ENCODE results near the gene MBD5. TPM values are rescaled to one million over a fixed set of nuclear protein-coding genes. Genes with fewer than 3 reads are reported as not detected.
A peak's percentile ranks its signal among the peaks of the same experiment; 100 is the strongest.

MBD5 gene
- total RNA-seq, 1 donor from 2014 or later = 42.1 TPM

GRCh38 chr2:148513427-148513826, 492.5 kb downstream of the MBD5 start:
- TF ChIP-seq, protein P1, sequence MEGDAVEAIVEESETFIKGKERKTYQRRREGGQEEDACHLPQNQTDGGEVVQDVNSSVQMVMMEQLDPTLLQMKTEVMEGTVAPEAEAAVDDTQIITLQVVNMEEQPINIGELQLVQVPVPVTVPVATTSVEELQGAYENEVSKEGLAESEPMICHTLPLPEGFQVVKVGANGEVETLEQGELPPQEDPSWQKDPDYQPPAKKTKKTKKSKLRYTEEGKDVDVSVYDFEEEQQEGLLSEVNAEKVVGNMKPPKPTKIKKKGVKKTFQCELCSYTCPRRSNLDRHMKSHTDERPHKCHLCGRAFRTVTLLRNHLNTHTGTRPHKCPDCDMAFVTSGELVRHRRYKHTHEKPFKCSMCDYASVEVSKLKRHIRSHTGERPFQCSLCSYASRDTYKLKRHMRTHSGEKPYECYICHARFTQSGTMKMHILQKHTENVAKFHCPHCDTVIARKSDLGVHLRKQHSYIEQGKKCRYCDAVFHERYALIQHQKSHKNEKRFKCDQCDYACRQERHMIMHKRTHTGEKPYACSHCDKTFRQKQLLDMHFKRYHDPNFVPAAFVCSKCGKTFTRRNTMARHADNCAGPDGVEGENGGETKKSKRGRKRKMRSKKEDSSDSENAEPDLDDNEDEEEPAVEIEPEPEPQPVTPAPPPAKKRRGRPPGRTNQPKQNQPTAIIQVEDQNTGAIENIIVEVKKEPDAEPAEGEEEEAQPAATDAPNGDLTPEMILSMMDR (IDR thresholded peaks at IDR 0.05) = no peak
- H3K36me3 ChIP-seq = no peaks in the 10 kb centered on the region
- no peaks in the 10 kb centered on the region for H3K27me3 ChIP-seq
- DNase-seq (no peak), ATAC-seq (no peak)
- H3K4me1 ChIP-seq = no peaks in the 10 kb centered on the region
- no peaks in the 10 kb centered on the region for H3K9me3 ChIP-seq
- H3K27ac ChIP-seq = no peak overlapping the region
- intact Hi-C loops (cut with DNase I) = no loop called here
- no peak overlapping the region for H3K4me3 ChIP-seq

DNA sequence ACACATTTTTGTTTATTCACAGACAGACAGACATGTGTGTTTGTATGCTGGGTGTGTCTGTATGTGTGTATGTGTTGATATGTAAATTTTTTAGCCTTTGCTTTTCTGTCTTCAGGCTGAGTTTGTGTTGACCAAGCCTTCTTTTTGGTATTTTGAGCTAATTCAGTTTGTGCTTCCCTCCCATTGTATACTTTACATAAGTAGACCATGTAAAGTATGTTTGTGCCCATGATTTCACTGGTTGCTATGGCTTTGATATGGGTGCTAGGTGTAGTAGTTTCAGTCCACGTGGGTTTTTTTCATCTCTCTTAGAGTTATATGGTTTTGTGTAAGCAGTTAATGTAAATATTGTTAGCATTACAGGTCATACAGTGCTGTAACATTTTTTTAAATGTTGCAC, 494.2 kb downstream of the MBD5 start:
- intact Hi-C loops (cut with DNase I) = no loop called here
- TF ChIP-seq, protein P1 (IDR thresholded peaks at IDR 0.05) = no peak
- no peaks in the 10 kb centered on the region for H3K9me3 ChIP-seq
- ATAC-seq (no peak), DNase-seq (no peak)
- no peak overlapping the region for H3K27ac ChIP-seq
- H3K4me1 ChIP-seq = no peaks in the 10 kb centered on the region
- H3K36me3 ChIP-seq = no peaks in the 10 kb centered on the region
- no peak overlapping the region for H3K4me3 ChIP-seq
- H3K27me3 ChIP-seq = no peaks in the 10 kb centered on the region

GRCh38 chr2:148515976-148516375, 495.1 kb downstream of the MBD5 start:
- ATAC-seq (no peak), DNase-seq (no peak)
- Histone ChIP-seq H3K4me3 (no peak overlapping the region), H3K9me3 (no peaks in the 10 kb centered on the region), H3K4me1 (no peaks in the 10 kb centered on the region), H3K27ac (no peak overlapping the region), H3K27me3 (no peaks in the 10 kb centered on the region), H3K36me3 (no peaks in the 10 kb centered on the region)
- TF ChIP-seq, protein P1 (IDR thresholded peaks at IDR 0.05) = no peak
- intact Hi-C loops (cut with DNase I) = no loop called here

DNA sequence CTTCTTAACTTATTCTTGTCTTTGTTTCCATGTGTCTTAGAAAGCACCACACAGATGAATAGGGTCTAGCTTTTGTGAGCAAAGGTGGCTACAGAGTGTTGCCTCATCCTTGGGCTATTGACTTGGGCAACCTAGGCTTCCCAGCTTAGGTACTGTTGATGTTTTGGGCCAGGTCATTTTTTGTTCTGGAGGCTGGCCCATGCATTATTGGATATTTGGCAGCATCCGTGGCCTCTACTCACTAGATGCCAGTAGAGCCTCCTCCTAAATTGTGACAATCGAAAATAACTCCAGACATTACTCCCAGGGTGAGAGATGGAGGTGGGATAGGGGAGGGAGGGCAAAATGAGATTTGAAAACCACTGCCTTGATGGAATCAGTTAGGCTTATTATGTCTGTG, 496.4 kb downstream of the MBD5 start:
- intact Hi-C loops (cut with DNase I) = no loop called here

DNA sequence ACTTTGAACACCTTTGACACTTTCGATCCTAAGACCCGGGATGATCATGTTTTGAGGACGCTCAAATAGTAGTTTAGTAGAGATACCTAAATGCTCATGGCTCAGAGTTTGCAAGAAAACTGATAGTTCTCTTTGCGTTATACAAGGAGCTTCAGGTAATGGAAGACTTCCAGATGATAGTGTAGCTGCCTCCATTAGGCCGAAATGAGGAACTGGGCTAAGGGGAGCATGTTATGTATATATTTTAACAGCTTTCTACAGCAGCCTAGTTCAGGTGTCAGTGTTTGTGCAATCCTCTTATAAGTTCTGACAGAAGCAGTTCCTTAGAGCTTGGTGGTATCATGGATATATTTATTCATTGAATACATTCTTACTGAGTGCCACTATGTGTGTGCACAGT, 496.9 kb downstream of the MBD5 start:
- H3K4me1 ChIP-seq = no peaks in the 10 kb centered on the region
- no peak overlapping the region for H3K27ac ChIP-seq
- no peaks in the 10 kb centered on the region for H3K27me3 ChIP-seq
- ATAC-seq (no peak), DNase-seq (no peak)
- H3K4me3 ChIP-seq = no peak overlapping the region
- H3K9me3 ChIP-seq = no peaks in the 10 kb centered on the region
- TF ChIP-seq, protein P1 (IDR thresholded peaks at IDR 0.05) = no peak
- no peaks in the 10 kb centered on the region for H3K36me3 ChIP-seq
- intact Hi-C loops (cut with DNase I) = no loop called here

More for the DNA sequence above, 496.4 kb downstream of the MBD5 start:
- Histone ChIP-seq H3K27me3 (no peaks in the 10 kb centered on the region), H3K9me3 (no peaks in the 10 kb centered on the region), H3K4me3 (no peak overlapping the region), H3K4me1 (no peaks in the 10 kb centered on the region), H3K27ac (no peak overlapping the region), H3K36me3 (no peaks in the 10 kb centered on the region)
- TF ChIP-seq, protein P1 (IDR thresholded peaks at IDR 0.05) = no peak
- no peak for DNase-seq
- no peak for ATAC-seq

- TF ChIP-seq, protein P1 (IDR thresholded peaks at IDR 0.05) = no peak
- no peak for DNase-seq
- intact Hi-C loops (cut with DNase I) = no loop called here
- Histone ChIP-seq H3K27ac (no peak overlapping the region), H3K9me3 (no peaks in the 10 kb centered on the region), H3K27me3 (no peaks in the 10 kb centered on the region), H3K4me3 (no peak overlapping the region), H3K36me3 (no peaks in the 10 kb centered on the region), H3K4me1 (no peaks in the 10 kb centered on the region)
- peak; percentile 72 for ATAC-seq
These were observed 498.1 kb downstream of the MBD5 start for GRCh38 chr2:148519013-148519412.

Data from upper lobe of right lung (tissue), 1 donor.